ENCODE results near the gene ZDHHC14.

- no peak for TF ChIP-seq SUZ12 (IDR thresholded peaks at IDR 0.05; ENCODE audit: extremely low read depth, insufficient read depth, insufficient read length)
- TF ChIP-seq ZNF274 (IDR thresholded peaks at IDR 0.05; ENCODE audit: low read depth, low read length) = no peak
Observed at GRCh38 chr6:157396026-157396425, 15.0 kb downstream of the ZDHHC14 start.
